Sigmoid colon (tissue), 7 donors: ENCODE data around the gene SLC7A8. TPM values are rescaled to one million over a fixed set of nuclear protein-coding genes. Genes with fewer than 3 reads are reported as not detected.

Experiments
- DNase-seq: peaks from one replicate; pipeline ENCODE4 v3.0.0-alpha.2; 2019
- H3K27ac ChIP-seq, 4 donors: fragments of 200-600 bp; sonication (generic); one replicate each; pipeline ENCODE4 v1.5.1; 2016 to 2019; ENCODE audit warnings: mild to moderate bottlenecking in 1 of 4
- H3K27me3 ChIP-seq, 3 donors: fragments of 200-600 bp; sonication (generic); one replicate each; pipeline ENCODE4 v1.5.1; 2019; ENCODE audit warnings: mild to moderate bottlenecking in 1 of 3
- H3K36me3 ChIP-seq, 4 donors: fragments of 200-600 bp; sonication (generic); one replicate each; pipeline ENCODE4 v1.5.1; 2016 to 2019
- H3K4me1 ChIP-seq, 4 donors: fragments of 200-600 bp; sonication (generic); one replicate each; pipeline ENCODE4 v1.5.1; 2017 to 2019
- H3K4me3 ChIP-seq, 4 donors: fragments of 200-600 bp; sonication (generic); one replicate each; pipeline ENCODE4 v1.5.1; 2017 to 2019; ENCODE audit warnings: mild to moderate bottlenecking in 2 of 4, moderate library complexity in 1 of 4
- H3K9me3 ChIP-seq, 4 donors: fragments of 200-600 bp in 3 of 4; sonication (generic) in 3 of 4; one replicate each; pipeline versions ENCODE4 v1.5.1 to v1.6.1; 2013 to 2019
- CTCF ChIP-seq, 4 experiments: fragments of 450-650 bp in 3 of 4; fragments of 200-600 bp in 1 of 4; IDR thresholded peaks; one replicate each; pipeline ENCODE4 v1.5.1; 2016 to 2019; ENCODE audit warnings: antibody characterized with exemption in 4 of 4, mild to moderate bottlenecking in 3 of 4, moderate library complexity in 2 of 4
- EP300 ChIP-seq, 4 donors: sonication (generic); formaldehyde crosslinking; IDR thresholded peaks; one replicate each; pipeline ENCODE4 v1.6.1; 2017; ENCODE audit warnings: antibody characterized with exemption in 4 of 4
- POLR2A ChIP-seq, 2 donors: fragments of 450-650 bp; IDR thresholded peaks; one replicate each; pipeline ENCODE4 v1.6.1; 2016; ENCODE audit warnings: antibody characterized with exemption in 2 of 2, mild to moderate bottlenecking in 2 of 2, moderate library complexity in 2 of 2
- POLR2AphosphoS5 ChIP-seq, 4 donors: sonication (generic); formaldehyde crosslinking; IDR thresholded peaks; one replicate each; pipeline ENCODE4 v1.6.1; 2017; ENCODE audit warnings: antibody characterized with exemption in 4 of 4
- WGBS, 2 donors: extraction: QIAGEN DNeasy Blood & Tissue Kit; methylation state at CpG; one replicate each; pipeline ENCODE4 v1.1.7; 2013; 5-methylcytosine and 5-hydroxymethylcytosine counted together
- intact Hi-C: fragments of 100-400 bp; cut with DNase I; formaldehyde crosslinking; loops from one replicate; pipeline ENCODE4 v1.15.1; 2023
- polyA plus RNA-seq, 3 donors: library from polyadenylated mRNA; stranded (reverse); fragments of 200-250 nt; gene quantifications; one replicate each; pipeline ENCODE4 v1.2.3, GENCODE V29; 2013
- total RNA-seq, 4 donors: library from RNA; depleted of rRNA; stranded (reverse); fragments of >200 nt; gene quantifications; one replicate each; pipeline ENCODE4 v1.1.0, GENCODE V29; 2016
- donor health status: healthy with polysubstance abuse.
- donor health status: Bipolar disorder and iron deficiency.
- donor health status: healthy.

The SLC7A8 gene
- total and polyA plus RNA-seq, 7 donors, result 5.5 to 24.7 (median 13.2) TPM

DNA sequence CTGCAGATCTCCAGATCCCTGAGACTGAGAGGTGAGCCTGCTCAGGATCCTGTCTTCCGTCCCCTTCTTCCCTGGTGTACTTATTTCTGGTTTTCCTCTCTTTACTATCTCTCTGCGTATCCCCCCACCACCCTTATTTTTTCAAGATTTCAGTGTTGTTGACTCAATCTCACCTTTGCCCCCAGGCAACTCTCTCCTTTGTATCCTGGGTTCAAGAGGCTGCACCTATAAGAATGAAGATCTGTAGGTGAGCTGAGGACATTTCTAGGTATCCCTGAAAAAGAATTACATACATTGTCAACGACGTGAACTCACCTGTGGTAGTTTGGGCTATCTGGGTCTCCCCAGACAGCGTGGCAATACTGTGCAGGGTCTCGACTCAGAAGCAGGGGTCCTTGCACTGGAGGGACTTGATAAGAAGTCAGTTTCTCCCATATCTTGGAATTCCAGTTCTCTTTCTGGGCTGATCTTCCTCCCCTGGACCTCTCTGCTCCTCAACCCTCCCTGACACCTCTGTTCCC, 79.3 kb downstream of the SLC7A8 start:
- TF ChIP-seq POLR2A (IDR thresholded peaks at IDR 0.05) (no peak), EP300 (IDR thresholded peaks at IDR 0.05) (no peak), POLR2AphosphoS5 (IDR thresholded peaks at IDR 0.05) (no peak), CTCF (IDR thresholded peaks at IDR 0.05) (no peak)

DNA sequence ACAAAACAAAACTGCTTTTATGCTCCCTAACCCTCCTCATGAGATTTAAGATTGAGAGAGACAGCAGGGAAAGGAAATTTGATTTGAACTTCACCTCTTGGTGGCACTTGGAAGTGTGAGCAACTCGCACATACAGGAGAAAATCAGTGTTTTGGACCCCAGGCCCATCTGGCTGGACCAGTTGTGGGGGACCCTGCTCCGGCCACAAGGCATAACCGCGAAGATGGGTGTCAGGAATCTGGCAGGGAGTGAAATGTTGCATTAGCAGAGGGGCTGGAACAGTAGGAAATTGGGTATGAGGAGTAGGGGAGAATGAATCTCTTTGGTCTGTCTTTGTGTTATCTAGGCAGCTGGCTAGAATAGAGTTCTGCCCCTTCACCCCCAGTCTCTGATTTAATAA, 79.9 kb downstream of the SLC7A8 start:
- H3K9me3 ChIP-seq, result no peaks in the 10 kb centered on the region
- WGBS, 2 donors, result 93% methylated on average over 4 of the region's 4 CpGs
- intact Hi-C loops, result no loop called here
- no peak for TF ChIP-seq POLR2A (IDR thresholded peaks at IDR 0.05)
- TF ChIP-seq POLR2AphosphoS5 (IDR thresholded peaks at IDR 0.05), result no peak
- TF ChIP-seq CTCF (IDR thresholded peaks at IDR 0.05), result no peak
- no peak for TF ChIP-seq EP300 (IDR thresholded peaks at IDR 0.05)
- peaks cover 0 to 14% (median 10%) of the 10 kb centered on the region in 4 donors for H3K4me1 ChIP-seq
- H3K27ac ChIP-seq, result no peak overlapping the region
- H3K36me3 ChIP-seq, result peaks cover 0 to 10% (median 3%) of the 10 kb centered on the region in 4 donors
- no peak overlapping the region for H3K4me3 ChIP-seq
- DNase-seq, result no peak
- no peaks in the 10 kb centered on the region for H3K27me3 ChIP-seq

More for the DNA sequence above, 79.3 kb downstream of the SLC7A8 start:
- 83 to 86% methylated on average over 6 of the region's 6 CpGs for WGBS, 2 donors
- Histone ChIP-seq H3K27me3 (no peaks in the 10 kb centered on the region), H3K4me3 (peak overlapping the region in 1 of 4 donors; percentile 0), H3K9me3 (no peaks in the 10 kb centered on the region), H3K4me1 (peaks cover 0 to 14% (median 10%) of the 10 kb centered on the region in 4 donors), H3K27ac (peak overlapping the region in 1 of 4 donors; percentile 15), H3K36me3 (peaks cover 0 to 5% (median 0%) of the 10 kb centered on the region in 4 donors)
- no peak for DNase-seq
- intact Hi-C loops, result no loop called here

DNA sequence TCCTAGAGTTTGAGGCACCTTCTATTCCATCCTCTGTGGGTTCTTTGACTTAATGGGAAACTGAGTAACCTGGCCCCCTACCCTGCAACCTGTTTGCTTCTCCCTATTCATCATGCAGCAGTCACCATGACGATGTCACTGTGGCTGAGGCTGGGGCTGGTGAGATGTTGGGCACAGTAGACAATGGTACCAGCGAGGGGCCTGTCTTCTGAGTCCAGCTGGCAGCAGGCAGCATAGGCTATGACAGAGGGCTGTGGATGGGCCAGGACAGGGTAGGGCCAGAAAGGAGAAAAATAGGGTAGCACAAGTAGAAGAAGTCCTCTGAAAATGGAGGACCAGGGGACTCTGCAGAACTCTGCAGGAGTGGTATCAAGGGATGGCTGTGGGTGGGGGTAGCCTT, 80.7 kb downstream of the SLC7A8 start:
- no peak for TF ChIP-seq CTCF (IDR thresholded peaks at IDR 0.05)
- TF ChIP-seq POLR2AphosphoS5 (IDR thresholded peaks at IDR 0.05), result no peak
- no peak for TF ChIP-seq EP300 (IDR thresholded peaks at IDR 0.05)
- no peak for TF ChIP-seq POLR2A (IDR thresholded peaks at IDR 0.05)
- DNase-seq, result peak; percentile 45
- Histone ChIP-seq H3K9me3 (no peaks in the 10 kb centered on the region), H3K36me3 (peaks cover 0 to 18% (median 9%) of the 10 kb centered on the region in 4 donors), H3K4me1 (peaks cover 0 to 15% (median 11%) of the 10 kb centered on the region in 4 donors), H3K27ac (no peak overlapping the region), H3K4me3 (no peak overlapping the region), H3K27me3 (no peaks in the 10 kb centered on the region)
- intact Hi-C loops, result no loop called here
- WGBS, 2 donors, result 91 to 92% methylated on average over 2 of the region's 2 CpGs

- 84 to 86% methylated on average over 10 of the region's 10 CpGs for WGBS, 2 donors
- H3K4me1 ChIP-seq, result peaks cover 0 to 22% (median 18%) of the 10 kb centered on the region in 4 donors
- TF ChIP-seq EP300 (IDR thresholded peaks at IDR 0.05) (no peak), POLR2AphosphoS5 (IDR thresholded peaks at IDR 0.05) (no peak), POLR2A (IDR thresholded peaks at IDR 0.05) (no peak), CTCF (IDR thresholded peaks at IDR 0.05) (no peak)
- no peak for DNase-seq
- intact Hi-C loops, result no loop called here
- no peaks in the 10 kb centered on the region for H3K9me3 ChIP-seq
- peaks cover 0 to 21% (median 12%) of the 10 kb centered on the region in 4 donors for H3K36me3 ChIP-seq
- no peak overlapping the region for H3K4me3 ChIP-seq
- no peaks in the 10 kb centered on the region for H3K27me3 ChIP-seq
- H3K27ac ChIP-seq, result no peak overlapping the region
These were observed 81.4 kb downstream of the SLC7A8 start for GRCh38 chr14:23101986-23102625.
